ENCODE results near the gene ATP1B1. TPM values are rescaled to one million over a fixed set of nuclear protein-coding genes. Genes with fewer than 3 reads are reported as not detected.

The ATP1B1 gene
- total RNA-seq, 1 donor from 2014 or later: 25.2 TPM

DNA sequence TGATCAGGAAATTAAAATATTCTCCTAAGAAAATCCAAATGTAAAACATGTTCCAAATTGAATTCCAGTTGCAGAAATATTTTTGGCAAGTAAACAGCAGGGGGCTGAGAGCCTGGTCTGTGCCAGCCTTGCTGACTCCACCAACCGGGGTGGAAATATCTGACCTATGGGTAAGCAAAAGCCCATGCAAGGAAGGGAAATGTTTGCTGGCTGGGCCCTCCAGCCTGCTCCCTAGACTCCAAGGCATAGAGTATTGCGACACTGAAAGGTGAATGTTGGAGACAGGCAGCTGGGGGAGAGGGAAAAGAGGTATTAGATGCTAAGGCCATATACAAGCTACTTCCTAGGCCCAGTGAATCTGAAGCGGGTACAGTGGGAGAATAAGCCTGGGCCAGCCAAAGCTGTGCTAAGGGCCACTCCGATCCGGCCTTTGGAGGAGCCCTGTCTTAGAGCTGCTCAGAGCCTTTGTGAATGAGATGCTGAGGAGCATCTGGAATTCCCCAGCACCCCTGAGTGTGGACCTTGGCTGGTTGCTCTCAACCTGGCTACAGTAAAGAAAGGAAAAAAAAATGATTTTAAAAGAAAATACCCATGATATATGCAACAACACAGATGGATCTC, 24.9 kb upstream of the ATP1B1 start:
- Mint-ChIP-seq H3K4me3 (no peak overlapping the region), H3K27me3 (ENCODE audit: low read depth) (no peaks in the 10 kb centered on the region), H3K36me3 (ENCODE audit: low read depth) (no peaks in the 10 kb centered on the region), H3K4me1 (no peaks in the 10 kb centered on the region), H3K27ac (ENCODE audit: unreplicated experiment) (no peak overlapping the region), H3K9me3 (no peaks in the 10 kb centered on the region)
- DNase-seq (ENCODE audit: low read depth, low spot score): no peak
- TF ChIP-seq, protein P1, sequence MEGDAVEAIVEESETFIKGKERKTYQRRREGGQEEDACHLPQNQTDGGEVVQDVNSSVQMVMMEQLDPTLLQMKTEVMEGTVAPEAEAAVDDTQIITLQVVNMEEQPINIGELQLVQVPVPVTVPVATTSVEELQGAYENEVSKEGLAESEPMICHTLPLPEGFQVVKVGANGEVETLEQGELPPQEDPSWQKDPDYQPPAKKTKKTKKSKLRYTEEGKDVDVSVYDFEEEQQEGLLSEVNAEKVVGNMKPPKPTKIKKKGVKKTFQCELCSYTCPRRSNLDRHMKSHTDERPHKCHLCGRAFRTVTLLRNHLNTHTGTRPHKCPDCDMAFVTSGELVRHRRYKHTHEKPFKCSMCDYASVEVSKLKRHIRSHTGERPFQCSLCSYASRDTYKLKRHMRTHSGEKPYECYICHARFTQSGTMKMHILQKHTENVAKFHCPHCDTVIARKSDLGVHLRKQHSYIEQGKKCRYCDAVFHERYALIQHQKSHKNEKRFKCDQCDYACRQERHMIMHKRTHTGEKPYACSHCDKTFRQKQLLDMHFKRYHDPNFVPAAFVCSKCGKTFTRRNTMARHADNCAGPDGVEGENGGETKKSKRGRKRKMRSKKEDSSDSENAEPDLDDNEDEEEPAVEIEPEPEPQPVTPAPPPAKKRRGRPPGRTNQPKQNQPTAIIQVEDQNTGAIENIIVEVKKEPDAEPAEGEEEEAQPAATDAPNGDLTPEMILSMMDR (conservative IDR thresholded peaks at IDR 0.05): no peak

DNA sequence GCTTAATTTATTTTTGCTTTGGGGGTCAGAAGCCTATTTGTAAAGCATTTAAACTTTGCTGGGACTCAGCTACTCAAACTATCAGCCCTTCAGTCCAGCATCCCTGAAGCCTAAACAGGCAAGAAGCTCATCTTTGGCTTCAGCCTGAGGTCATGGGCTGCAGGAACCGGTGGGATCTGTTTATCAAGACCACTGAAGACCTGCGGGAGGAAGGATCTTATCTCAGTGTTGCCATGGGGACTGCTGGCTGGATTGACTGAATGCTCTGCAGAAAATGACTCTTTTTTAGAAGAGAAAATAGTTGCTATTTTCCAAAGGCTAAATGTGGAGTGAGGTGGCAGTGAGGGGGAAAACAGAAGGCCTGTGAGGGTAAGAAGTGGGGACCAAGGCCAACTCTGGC, 20.6 kb upstream of the ATP1B1 start:
- Mint-ChIP-seq H3K27me3 (ENCODE audit: low read depth) (no peaks in the 10 kb centered on the region), H3K36me3 (ENCODE audit: low read depth) (no peaks in the 10 kb centered on the region), H3K4me3 (no peak overlapping the region), H3K27ac (ENCODE audit: unreplicated experiment) (no peak overlapping the region), H3K4me1 (peaks cover 10% of the 10 kb centered on the region), H3K9me3 (no peaks in the 10 kb centered on the region)
- TF ChIP-seq, protein P1 (conservative IDR thresholded peaks at IDR 0.05): no peak
- DNase-seq (ENCODE audit: low read depth, low spot score): no peak

DNA sequence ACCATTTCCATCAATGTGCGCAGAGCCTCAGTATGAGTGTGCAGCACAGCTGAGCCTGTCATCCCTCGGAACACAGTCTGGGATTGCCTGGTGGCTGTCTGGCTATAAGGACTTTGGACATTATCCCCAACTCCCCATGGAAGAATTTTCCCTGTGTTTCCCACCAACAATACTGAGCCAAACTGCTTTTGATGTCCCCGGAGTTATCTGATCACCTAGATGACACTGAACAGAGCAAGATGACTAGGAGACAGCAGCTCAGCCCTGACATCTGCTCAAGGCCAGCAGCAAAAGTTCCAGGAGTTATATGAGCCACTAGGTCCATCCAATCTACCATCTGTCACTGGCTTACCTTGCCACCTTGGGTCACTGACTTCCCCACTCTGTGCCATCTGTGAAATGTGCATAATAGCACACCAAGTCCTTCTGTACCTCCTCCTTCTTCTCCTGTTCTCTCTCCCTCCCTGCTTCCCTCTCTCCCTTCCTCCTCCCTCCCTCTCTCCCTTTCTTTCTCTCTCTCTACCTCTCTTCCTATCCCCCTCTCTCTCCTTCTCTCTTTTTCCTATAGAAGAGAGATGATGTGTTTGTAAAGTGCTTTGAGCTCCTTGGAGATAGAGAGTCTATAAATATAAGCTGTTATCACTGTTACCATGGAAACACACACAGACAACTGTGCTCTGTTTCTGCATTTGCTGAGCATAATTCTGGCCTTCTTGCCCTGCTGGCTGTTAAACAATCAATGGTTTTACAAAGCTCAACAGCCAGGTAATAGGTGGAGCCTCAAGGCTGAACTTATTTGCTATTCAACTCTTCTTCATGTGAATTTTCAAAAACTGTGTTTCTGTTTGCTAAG, 19.7 kb upstream of the ATP1B1 start:
- Mint-ChIP-seq H3K9me3 (no peaks in the 10 kb centered on the region), H3K27me3 (ENCODE audit: low read depth) (peaks cover 3% of the 10 kb centered on the region), H3K4me3 (no peak overlapping the region), H3K36me3 (ENCODE audit: low read depth) (no peaks in the 10 kb centered on the region), H3K27ac (ENCODE audit: unreplicated experiment) (no peak overlapping the region), H3K4me1 (peaks cover 10% of the 10 kb centered on the region)
- DNase-seq (ENCODE audit: low read depth, low spot score): no peak
- TF ChIP-seq, protein P1 (conservative IDR thresholded peaks at IDR 0.05): no peak

DNA sequence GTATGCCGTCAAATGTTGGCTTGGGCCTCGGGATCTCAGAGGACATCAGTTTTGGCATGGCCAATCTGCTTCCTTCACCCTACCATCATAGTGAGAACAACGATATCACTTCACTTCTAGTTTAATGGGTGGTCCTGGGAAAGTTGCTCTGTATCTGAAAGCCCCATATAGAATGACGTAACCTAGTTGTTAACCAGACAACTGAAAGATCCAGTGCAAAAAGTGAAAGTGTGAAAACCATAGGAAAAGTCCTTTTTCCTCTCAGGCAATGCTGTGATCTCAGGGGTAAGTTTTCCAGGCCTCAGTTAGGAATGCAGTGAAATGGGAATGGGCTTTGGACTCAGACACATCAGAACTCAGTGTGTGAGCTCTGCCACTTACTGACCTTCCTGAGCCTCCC, 18.6 kb upstream of the ATP1B1 start:
- Mint-ChIP-seq H3K4me3 (no peak overlapping the region), H3K9me3 (no peaks in the 10 kb centered on the region), H3K27me3 (ENCODE audit: low read depth) (peaks cover 3% of the 10 kb centered on the region), H3K27ac (ENCODE audit: unreplicated experiment) (no peak overlapping the region), H3K36me3 (ENCODE audit: low read depth) (no peaks in the 10 kb centered on the region), H3K4me1 (peaks cover 10% of the 10 kb centered on the region)
- no peak for DNase-seq (ENCODE audit: low read depth, low spot score)
- TF ChIP-seq, protein P1 (conservative IDR thresholded peaks at IDR 0.05): no peak

DNA sequence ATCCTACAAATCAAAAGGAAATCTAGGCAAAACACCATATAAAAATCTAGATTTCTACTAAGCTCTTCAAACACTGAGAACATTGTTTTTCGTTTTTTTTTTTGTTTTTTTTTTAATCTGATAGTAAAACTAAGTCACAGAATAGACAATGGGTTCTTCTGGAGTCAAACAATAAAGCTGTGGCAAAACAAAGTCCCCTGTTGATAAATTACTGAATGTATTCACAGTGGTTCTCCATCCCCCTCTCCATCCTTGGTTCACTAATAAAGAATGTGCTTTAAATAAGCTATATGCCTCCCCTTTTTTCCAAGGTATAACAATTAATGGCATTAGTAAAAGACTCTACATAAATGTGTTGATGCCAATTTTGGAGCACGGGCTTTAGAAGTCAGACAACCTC, 16.7 kb upstream of the ATP1B1 start:
- H3K27me3 Mint-ChIP-seq (ENCODE audit: low read depth): peaks cover 3% of the 10 kb centered on the region
- H3K36me3 Mint-ChIP-seq (ENCODE audit: low read depth): no peaks in the 10 kb centered on the region
- H3K4me1 Mint-ChIP-seq: peaks cover 10% of the 10 kb centered on the region
- no peak for DNase-seq (ENCODE audit: low read depth, low spot score)
- no peak overlapping the region for H3K27ac Mint-ChIP-seq (ENCODE audit: unreplicated experiment)
- TF ChIP-seq, protein P1 (conservative IDR thresholded peaks at IDR 0.05): no peak
- H3K9me3 Mint-ChIP-seq: no peaks in the 10 kb centered on the region
- H3K4me3 Mint-ChIP-seq: no peak overlapping the region

Data from neural crest cell (in vitro differentiated cells).